ENCODE measurements around the gene ISCA2.

- TF ChIP-seq CTCF (IDR thresholded peaks at IDR 0.05; ENCODE audit: insufficient read depth, low read depth, low read length), result no peak
- TF ChIP-seq EZH2 (IDR thresholded peaks at IDR 0.05; ENCODE audit: insufficient read depth, low read length), result no peak
These were observed 28.8 kb upstream of the ISCA2 start for GRCh38 chr14:74464785-74465184.

Data from astrocyte (in vitro differentiated cells and primary cell).